Measurements from ENCODE around the gene MRPL52.
A peak's percentile ranks its signal among the peaks of the same experiment; 100 is the strongest.
"Not testable (repeated sequence)": the region's sequence is repeated elsewhere in the genome, so short reads cannot be mapped to it uniquely, and the experiment has no call there.

MRPL52 gene

DNA sequence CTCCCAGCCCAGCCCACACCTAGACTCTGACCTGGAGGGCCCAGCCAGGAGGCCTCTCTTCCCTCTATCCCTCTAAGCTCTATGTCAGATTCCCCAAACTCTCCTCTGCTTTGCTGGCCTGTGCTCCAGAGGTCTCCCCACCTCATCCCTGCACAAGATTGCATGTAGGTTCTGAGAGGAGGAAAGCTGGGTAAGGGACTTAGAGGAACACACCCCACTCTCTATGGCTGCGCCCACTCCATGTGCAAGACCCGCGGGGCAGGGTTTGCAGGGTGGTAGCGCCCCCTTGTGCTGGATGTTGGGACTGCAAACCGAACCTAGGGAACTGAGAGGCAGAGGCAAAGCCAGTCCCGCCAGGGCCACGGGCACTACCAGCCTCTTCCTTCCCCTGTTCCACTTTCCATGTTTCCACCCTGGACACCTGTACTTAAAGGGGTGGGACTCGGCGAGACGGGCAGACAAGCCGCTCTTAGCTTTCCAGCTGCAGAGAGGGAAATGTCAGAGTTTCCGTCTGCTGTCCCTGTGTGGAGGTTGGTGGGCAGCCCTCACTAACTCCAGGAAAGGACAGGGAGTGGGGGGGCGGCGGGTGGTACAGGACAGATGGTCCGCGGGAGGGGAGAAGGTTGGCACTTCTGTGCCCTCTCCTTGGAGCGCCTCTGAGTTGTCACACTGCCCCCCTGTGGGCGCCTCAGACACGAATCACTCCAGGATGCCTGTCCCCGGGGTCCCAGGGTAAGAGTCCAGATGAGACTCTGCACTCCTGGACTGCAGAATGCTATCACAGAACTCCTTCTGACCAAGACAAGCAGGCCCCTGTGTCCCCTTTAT, 23.5 kb downstream of the MRPL52 start (continued):
- no peak for TF ChIP-seq GLI2 (tag by site-specific recombination; IDR thresholded peaks at IDR 0.05; ENCODE audit: borderline replicate concordance, low read depth)
- no peak for TF ChIP-seq ZNF16 (tag by site-specific recombination; IDR thresholded peaks at IDR 0.05; ENCODE audit: low read depth)
- 0 out of 2 replicates have a peak, but pooled peaks have one; percentile 48 for TF ChIP-seq ZBTB7A (tag by site-specific recombination; IDR thresholded peaks at IDR 0.05; ENCODE audit: low read depth)
- TF ChIP-seq ZBTB26 (tag by site-specific recombination; optimal IDR thresholded peaks at IDR 0.05), result peak; percentile 31
- TF ChIP-seq OSR2 (tag by site-specific recombination; IDR thresholded peaks at IDR 0.05), result no peak
- no peak for TF ChIP-seq SETDB1 (IDR thresholded peaks at IDR 0.05; ENCODE audit: insufficient read length, low read length)
- 0 out of 2 replicates have a peak, but pooled peaks have one; percentile 42 for TF ChIP-seq ZNF24 (tag by site-specific recombination; IDR thresholded peaks at IDR 0.05)
- TF ChIP-seq KLF8 (tag by site-specific recombination; IDR thresholded peaks at IDR 0.05), result peak; percentile 47
- no peak for TF ChIP-seq ZNF510 (tag by site-specific recombination; IDR thresholded peaks at IDR 0.05; ENCODE audit: insufficient replicate concordance)
- TF ChIP-seq SP3 (tag by site-specific recombination; IDR thresholded peaks at IDR 0.05), result peak; percentile 39; the same call in 1 of the 2 replicates
- TF ChIP-seq MYNN (tag by site-specific recombination; IDR thresholded peaks at IDR 0.05; ENCODE audit: borderline replicate concordance), result no peak
- no peak; the same call in 1 of the 2 replicates for TF ChIP-seq ZNF639 (tag by site-specific recombination; IDR thresholded peaks at IDR 0.05)
- no peak for TF ChIP-seq ATF2 (tag by site-specific recombination; IDR thresholded peaks at IDR 0.05; ENCODE audit: low read depth)

DNA sequence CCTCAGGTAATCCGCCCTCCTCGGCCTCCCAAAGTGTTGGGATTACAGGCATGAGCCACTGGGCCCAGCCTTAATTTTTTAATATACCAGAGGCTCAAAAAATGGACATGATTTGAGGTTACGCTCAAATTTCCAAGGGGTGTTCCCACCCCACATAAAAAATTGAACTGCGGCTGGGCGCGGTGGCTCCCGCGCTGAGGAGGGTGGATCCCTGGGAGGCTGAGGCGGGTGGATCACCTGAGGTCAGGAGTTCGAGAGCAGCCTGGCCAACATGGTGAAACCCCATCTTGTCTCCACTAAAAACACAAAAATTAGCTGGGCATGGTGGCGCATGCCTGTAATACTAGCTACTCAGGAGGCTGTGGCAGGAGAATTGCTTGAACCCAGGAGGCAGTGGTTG, 24.6 kb downstream of the MRPL52 start:
- not testable (repeated sequence) for H3K27ac ChIP-seq (ENCODE audit: extremely low read depth, low read depth, low read length); H3K36me3 ChIP-seq (ENCODE audit: control insufficient read depth in 2 of 2, insufficient read depth in 1 of 2, low read length in 2 of 2); H3K9me3 ChIP-seq (ENCODE audit: control insufficient read depth, insufficient read depth, low read depth, low read length); H3K4me1 ChIP-seq (ENCODE audit: control insufficient read depth, insufficient read depth, low read length); H3K4me3 ChIP-seq (ENCODE audit: low read depth, low read length)
- ChIA-PET CTCF (interaction anchor here (0.6 to 9.7 kb wide), 38 partner anchors 9 to 637 kb away, joined by 3 to 115 read pairs (median 8); partner anchors contain the start of genes MMP14, MRPL52, OR6J1 and OXA1L), POLR2A (interaction anchor here (2.5 kb wide), 1 partner anchor 31 kb away, joined by 6 read pairs; no protein-coding TSS in a partner anchor)

DNA sequence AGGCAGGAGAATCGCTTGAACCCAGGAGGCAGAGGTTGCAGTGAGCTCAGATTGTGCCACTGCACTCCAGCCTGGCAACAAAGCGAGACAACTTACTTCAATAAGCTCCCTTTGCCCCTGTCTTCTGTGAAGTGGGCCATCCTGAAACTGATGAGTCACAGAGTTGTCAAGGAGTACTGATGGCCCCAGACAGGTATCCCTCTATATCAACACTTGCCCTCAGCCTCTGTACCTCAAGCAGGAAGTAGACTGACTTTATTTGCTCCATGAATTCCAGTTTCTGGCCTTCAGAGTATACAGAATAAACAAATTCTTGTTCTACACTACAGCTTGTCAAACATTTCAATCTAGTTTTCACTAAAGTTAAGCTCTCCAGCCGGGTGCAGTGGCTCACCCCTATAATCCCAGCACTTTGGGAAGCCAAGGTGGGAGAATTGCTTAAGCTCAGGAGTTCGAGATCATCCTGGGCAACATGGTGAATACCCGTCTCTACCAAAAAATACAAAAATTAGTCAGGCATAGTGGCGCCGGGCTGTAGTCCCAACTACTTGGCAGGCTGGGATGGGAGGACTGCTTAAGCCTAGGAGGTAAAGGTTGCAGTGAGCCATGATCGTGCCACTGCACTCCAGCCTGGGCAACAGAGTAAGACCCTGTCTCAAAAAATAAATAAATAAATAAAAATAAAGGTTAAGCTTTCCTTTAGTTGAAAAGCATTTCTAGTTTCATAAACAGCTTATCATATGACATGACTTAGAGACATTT, 25.5 kb downstream of the MRPL52 start:
- ChIA-PET POLR2A (interaction anchor here (0.7 to 2.5 kb wide), 2 partner anchors 32 to 176 kb away, joined by 6 read pairs; no protein-coding TSS in a partner anchor), CTCF (interaction anchor here (0.6 to 9.7 kb wide), 22 partner anchors 18 to 373 kb away, joined by 3 to 115 read pairs (median 6); partner anchors contain the start of genes MMP14, MRPL52, OXA1L and REM2)
- no peaks in the 10 kb centered on the region for H3K9me3 ChIP-seq (ENCODE audit: control insufficient read depth, insufficient read depth, low read depth, low read length)
- H3K27ac ChIP-seq (ENCODE audit: extremely low read depth, low read depth, low read length), result no peak overlapping the region
- H3K4me1 ChIP-seq (ENCODE audit: control insufficient read depth, insufficient read depth, low read length), result no peaks in the 10 kb centered on the region
- H3K36me3 ChIP-seq (ENCODE audit: control insufficient read depth in 2 of 2, insufficient read depth in 1 of 2, low read length in 2 of 2), result no peaks in the 10 kb centered on the region
- TF ChIP-seq, protein P1, sequence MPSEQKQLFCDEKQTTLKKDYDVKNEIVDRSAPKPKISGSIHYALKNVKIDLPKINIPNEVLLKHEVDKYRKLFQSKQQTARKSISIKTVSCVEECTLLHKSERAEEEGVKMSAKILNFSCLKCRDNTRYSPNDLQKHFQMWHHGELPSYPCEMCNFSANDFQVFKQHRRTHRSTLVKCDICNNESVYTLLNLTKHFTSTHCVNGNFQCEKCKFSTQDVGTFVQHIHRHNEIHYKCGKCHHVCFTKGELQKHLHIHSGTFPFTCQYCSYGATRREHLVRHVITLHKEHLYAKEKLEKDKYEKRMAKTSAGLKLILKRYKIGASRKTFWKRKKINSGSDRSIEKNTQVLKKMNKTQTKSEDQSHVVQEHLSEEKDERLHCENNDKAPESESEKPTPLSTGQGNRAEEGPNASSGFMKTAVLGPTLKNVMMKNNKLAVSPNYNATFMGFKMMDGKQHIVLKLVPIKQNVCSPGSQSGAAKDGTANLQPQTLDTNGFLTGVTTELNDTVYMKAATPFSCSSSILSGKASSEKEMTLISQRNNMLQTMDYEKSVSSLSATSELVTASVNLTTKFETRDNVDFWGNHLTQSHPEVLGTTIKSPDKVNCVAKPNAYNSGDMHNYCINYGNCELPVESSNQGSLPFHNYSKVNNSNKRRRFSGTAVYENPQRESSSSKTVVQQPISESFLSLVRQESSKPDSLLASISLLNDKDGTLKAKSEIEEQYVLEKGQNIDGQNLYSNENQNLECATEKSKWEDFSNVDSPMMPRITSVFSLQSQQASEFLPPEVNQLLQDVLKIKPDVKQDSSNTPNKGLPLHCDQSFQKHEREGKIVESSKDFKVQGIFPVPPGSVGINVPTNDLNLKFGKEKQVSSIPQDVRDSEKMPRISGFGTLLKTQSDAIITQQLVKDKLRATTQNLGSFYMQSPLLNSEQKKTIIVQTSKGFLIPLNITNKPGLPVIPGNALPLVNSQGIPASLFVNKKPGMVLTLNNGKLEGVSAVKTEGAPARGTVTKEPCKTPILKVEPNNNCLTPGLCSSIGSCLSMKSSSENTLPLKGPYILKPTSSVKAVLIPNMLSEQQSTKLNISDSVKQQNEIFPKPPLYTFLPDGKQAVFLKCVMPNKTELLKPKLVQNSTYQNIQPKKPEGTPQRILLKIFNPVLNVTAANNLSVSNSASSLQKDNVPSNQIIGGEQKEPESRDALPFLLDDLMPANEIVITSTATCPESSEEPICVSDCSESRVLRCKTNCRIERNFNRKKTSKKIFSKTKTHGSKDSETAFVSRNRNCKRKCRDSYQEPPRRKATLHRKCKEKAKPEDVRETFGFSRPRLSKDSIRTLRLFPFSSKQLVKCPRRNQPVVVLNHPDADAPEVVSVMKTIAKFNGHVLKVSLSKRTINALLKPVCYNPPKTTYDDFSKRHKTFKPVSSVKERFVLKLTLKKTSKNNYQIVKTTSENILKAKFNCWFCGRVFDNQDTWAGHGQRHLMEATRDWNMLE (tag by site-specific recombination; conservative IDR thresholded peaks at IDR 0.05; ENCODE audit: low read depth), result no peak
- TF ChIP-seq PRDM10 (tag by site-specific recombination; IDR thresholded peaks at IDR 0.05), result peak; percentile 52; the same call in 1 of the 2 replicates
- H3K4me3 ChIP-seq (ENCODE audit: low read depth, low read length), result no peak overlapping the region
